Activated T-helper 1 cell treated with anti-CD3 and anti-CD28 coated beads, Interleukin-2, amount 50 U/mL, for 16 hours (primary cell): ENCODE data around the gene ALLC.

Source experiments
- DNase-seq, 2 donors: peaks; one replicate each; pipeline ENCODE4 v3.0.0-alpha.2; 2020; ENCODE audit warnings: low read depth in 1 of 2, low spot score in 1 of 2

Gene ALLC

DNA sequence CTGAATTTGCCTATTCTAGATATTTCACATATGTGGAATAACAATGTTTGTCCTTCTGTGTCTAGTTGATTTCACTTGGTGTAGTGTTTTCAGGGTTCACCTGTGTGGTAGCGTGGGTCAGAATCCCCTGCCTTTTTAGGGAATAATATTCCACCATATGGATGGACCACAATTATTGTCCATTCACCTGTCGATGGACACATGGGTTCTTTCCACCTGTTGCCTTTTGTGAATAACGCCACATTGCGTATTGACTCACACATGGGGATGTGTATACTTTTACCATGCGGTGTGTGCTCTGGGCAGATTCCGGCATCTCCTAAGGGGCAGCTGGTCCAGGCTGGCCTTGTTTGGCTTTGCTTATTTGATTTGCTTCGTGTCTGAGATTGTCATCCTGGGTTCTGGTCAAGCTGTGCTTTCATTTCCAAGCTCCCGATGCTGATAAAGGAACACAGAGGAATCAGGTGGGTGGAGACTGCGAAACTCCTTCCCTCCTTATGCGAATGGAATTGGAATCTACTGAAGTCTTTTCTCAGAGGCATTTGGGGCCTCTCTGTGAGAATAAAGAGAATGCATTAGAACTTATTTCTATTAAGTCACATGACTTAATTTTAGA is 18.9 kb upstream of the ALLC start:
- DNase-seq = no peak

DNA sequence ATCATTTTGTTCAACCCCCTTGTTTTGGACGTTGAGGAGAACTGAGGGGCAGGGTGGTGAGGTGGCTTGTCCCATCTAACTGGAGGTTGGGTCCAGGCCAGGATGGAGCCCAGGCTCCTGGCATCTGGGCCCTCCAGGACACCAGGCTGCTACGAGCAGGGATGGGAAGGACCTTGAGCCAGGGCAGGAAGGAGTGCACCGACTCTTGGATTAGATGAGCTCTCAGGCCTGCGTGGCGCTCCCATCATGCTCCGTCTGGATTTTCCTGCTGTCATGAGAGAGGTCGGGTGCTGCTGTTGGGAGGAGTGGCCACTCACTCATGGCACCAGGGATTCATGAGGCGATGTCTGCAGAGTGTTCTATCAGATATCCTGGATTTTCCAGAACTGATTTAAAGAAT is 18.3 kb upstream of the ALLC start:
- no peak for DNase-seq

DNA sequence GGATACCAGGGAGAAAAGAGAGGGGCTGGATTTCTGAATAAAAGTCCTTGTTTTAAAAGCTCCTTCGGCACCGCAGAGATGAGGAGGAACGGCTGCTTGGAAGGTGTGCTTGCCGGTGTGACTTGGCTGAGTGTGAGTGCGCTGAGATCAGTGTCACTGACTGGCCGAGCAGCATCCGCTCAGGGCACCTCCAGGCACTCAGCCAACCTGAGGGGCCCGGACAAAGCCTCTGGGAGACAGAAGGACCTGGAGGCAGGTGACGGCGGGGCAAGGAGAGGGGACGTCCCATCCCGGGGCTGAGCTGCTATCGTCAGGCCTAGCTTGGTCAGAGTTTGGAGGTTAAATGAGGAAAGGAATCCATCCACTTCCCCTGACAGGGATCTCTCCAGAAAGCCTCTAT is 16.8 kb upstream of the ALLC start:
- DNase-seq = no peak

DNA sequence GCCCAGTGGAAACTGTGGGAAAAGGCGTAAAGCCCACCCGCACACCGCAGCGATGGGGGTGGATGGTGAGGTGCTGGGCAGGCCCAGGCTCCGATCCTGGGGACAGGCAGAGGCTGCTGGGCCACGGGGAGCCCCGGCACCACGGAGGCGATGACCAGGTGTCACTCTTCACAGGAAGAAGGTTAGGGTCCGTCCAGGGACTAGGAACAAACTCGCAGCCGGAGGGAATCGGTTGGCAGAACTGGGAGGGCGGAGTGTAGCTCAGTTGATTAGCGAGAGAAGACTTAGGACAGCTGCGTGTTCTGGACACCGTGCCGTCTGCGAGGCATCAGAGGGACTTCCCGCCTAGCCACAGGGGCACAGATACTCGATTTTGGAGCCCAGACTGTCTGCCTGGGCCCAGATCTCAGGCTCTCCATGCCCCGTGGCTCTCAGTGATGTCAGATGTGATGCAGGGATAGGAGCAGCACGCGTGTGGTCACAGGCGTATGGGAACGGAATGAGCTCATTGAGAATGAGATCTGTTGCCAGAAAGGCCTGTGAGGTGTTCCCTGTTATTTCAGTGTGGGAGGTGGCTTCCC is 16.1 kb upstream of the ALLC start:
- no peak for DNase-seq

DNA sequence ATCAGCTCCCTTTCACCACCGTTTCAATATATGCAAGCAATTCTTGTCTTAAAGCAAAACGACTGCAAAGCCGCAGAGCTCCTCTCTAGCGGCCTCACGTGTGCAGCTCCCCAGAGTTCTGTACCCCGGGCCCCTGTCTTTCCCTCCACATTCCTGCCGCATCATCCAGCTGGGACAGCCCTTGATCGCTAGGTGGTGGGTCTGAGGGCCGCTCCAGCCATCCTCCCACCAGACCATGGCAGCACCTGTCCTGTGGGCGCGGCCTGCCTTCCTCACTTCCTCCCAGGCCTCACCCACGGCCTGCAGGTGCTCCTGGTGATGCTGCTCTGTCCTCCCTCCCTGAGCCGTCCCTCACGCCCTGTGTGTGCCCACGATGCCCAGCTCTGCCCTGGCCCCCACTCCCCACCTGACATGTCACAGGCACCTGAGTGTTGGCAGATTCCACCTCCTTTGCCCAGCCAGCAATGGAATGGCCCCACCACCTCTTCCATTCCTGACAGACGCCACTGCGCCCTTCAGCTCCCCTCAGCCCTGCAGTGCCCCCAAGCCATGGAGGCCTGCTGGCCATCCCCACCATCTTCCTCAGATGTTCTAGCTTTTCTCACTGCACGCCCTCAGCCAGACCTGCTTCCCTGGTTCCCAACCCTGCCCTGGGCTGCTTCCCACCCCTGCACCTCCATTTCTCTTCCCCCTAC is 15.3 kb upstream of the ALLC start:
- DNase-seq = no peak

DNA sequence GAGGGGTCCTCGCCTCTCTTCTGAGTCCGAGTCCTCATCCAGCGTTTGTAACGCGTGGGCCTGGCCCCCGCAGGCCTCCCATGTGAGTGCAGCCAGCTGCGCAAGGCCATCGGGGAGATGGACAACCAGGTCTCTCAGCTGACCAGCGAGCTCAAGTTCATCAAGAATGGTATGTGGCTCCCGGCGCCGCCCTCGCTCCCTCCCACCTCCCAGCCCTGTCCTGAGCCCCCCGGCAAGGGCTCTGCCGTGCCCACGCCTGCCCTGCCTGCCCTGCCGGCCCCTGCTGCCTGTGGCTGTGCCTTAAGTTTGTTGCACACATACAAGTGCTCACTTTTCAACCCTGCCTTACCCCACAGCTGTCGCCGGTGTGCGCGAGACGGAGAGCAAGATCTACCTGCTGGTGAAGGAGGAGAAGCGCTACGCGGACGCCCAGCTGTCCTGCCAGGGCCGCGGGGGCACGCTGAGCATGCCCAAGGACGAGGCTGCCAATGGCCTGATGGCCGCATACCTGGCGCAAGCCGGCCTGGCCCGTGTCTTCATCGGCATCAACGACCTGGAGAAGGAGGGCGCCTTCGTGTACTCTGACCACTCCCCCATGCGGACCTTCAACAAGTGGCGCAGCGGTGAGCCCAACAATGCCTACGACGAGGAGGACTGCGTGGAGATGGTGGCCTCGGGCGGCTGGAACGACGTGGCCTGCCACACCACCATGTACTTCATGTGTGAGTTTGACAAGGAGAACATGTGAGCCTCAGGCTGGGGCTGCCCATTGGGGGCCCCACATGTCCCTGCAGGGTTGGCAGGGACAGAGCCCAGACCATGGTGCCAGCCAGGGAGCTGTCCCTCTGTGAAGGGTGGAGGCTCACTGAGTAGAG is 14.4 kb upstream of the ALLC start:
- no peak for DNase-seq

DNA sequence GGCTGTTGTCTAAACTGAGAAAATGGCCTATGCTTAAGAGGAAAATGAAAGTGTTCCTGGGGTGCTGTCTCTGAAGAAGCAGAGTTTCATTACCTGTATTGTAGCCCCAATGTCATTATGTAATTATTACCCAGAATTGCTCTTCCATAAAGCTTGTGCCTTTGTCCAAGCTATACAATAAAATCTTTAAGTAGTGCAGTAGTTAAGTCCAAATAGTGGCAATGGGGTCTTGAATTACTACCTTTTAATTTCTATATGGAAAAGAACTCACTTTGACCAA is 13.8 kb upstream of the ALLC start:
- DNase-seq = no peak

DNA sequence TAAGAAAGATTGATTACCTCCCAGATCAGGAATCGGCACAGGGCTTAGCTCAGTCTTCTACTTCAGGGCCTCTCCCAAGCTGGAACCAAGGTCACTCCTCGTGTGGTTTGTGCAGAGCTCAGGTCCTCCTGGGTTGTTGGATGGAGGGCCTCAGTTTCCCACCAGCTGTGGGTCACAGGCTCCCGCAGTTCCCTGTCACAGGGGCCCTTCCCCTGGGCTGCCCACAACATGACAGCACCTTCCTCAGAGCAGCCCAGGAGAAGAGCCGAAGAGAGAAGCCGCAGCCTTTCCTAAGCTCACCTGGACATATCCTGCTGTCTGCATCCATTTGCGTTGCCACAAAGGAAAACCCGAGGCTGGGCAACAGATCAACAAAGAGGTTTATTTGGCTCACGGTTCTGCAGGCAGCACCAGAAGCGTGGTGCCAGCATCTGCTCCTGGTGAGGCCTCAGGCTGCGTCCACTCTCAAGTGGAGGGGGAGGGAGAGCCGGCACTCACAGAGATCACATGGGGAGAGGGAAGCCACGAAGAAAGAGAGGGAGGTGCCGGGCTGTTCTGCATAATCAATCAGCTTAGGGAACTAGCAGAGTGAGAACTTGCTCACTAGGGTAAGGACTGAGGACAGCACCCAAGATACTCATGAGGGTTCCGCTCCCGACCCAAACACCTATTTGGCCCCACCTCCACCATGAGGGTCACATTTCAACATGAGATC is 13.0 kb upstream of the ALLC start:
- DNase-seq = no peak

DNA sequence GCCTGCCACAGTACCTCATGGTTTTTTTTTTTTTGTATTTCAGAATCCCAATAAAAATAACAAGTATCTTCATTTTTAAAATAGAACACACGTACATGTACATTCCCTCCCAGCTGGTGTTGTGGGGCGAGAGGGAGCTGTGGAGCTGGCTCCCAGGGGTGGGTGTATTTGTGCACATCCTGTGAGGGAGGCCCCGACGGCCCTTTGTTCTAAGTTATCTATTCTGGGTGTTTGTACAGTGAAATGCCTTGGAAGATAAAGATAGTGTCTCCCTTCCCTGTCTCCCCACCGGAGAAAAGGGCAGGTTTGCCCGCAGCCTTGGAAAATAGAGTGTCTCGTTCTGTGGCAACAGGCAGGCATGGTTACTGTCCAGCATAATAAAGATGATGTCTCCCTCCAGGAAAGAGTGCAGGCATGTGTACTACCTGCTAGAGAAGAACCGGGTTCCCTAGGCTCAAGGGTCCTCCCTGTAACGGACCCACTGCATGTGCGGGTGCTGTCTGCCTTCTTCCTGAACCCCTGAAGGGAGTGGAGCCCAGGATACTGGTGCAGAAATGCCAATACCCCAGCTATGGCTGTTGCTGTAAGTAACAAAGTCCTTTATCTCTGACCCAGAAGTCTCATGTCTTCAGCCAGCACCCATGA is 12.1 kb upstream of the ALLC start:
- no peak for DNase-seq

DNA sequence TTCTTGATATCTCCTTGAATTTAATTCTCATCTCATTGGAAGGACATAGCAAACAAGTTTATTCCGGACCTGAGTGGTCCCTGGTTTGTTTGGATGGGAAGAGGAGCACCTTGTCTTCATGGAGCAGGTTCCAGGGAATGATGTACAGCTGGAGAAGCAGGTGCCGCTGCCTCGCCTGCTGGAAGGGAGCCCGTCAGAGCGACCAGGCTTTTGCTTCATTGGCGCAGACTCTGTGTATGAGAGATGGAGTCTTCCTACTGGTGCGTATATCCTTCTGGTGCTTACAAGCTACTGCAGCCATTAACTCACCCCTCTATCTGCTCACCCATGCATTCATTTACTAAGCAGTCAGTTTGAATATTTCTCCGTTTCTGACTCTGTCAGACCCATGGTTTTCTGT is 11.6 kb upstream of the ALLC start:
- no peak for DNase-seq

DNA sequence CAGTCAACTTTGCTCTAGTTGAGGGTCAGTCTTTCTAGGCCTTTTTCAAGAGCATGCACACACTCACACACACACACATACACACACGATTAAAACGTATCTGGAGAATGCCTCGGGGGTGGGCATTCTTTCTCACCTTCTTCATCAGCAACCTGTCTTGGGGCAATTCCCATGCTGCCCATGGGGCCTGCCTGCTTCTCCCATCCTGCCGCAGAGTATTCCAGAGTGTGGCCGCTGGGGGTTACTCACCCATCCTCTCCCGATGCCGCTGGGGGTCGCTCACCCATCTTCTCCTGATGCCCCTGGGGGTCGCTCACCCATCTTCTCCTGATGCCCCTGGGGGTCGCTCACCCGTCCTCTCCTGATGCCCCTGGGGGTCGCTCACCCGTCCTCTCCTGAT is 10.8 kb upstream of the ALLC start:
- DNase-seq = no peak

DNA sequence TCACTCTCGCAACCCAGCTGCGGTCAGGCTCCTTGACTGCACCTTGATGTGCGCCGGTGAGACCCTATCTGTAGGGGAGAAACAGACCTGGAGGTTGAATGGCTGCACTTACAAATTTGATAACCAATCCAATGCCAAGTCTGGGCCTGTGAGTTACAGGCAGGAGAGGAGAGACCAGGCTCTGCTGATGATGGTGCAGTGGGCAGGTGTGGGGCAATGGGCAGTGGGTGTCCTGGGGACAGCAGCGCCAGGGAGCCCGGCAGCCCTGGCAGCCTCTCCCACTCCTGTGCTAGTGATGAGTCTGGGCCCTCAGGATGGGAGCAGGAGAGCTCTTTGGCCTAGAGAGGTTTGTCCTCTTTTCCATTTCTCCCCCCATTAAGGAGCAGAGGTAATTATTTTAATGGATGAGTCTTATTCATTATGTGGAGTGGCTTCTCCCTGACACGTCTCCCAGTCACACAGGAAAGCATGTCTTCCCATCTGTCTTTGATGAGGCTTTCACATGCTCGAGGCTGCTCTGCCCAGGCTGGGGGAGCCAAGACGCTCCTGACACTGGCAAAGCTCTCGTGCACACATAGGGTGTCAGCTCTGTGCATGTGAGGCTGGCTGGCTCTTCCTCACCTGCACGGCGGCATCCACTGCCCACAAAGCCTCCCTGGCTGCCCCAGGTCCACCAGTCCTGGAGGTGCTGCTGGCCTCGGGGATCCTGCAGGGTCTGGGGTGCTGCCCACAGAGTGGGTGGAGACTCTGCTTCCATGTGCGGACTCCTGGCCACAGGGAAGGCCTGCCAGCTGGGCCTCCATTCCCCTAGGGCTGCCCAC is 10.0 kb upstream of the ALLC start:
- no peak for DNase-seq

DNA sequence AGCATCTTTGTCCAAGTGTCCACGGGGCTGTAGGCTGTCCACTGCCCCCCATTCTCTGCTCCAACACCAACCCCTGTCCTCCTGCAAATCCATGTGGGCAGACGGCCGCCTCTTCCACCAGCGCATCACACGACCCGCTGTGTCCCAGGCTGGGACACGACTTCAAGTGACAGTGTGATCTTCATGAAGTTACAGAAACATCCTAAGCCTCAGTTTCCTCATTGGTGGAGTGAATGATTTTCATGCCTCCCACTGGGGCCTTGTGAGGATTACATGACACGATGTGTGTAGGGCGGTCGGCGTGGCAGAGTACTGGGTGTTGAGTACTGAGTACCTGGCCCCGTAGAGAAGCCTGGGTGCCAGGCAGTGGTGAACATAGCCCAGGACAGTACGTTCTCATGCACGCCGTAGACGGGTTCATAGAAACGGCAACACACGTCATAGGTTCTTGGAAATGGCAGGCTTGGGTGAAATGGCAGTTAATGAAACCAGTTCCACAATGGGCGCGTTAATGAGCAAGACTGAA is 9.3 kb upstream of the ALLC start:
- DNase-seq = no peak

DNA sequence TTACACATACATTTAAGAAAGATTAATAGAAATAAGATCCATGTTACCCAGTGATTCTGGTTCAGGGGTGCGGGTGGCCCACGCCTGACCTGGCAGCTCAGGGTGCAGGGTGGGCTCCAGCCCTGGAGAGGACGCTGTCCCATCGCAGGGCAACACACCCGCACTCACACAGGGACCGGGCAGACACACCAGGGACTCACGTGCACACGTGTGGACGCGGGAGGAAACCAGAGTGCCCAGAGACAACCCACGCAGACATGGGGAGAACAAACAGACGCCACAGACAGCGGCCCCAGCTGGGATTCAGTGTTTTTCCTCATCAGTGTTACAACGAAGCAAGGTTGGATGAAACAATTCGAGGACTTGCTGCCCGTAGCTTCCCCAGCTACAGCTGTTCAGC is 8.4 kb upstream of the ALLC start:
- no peak for DNase-seq

DNA sequence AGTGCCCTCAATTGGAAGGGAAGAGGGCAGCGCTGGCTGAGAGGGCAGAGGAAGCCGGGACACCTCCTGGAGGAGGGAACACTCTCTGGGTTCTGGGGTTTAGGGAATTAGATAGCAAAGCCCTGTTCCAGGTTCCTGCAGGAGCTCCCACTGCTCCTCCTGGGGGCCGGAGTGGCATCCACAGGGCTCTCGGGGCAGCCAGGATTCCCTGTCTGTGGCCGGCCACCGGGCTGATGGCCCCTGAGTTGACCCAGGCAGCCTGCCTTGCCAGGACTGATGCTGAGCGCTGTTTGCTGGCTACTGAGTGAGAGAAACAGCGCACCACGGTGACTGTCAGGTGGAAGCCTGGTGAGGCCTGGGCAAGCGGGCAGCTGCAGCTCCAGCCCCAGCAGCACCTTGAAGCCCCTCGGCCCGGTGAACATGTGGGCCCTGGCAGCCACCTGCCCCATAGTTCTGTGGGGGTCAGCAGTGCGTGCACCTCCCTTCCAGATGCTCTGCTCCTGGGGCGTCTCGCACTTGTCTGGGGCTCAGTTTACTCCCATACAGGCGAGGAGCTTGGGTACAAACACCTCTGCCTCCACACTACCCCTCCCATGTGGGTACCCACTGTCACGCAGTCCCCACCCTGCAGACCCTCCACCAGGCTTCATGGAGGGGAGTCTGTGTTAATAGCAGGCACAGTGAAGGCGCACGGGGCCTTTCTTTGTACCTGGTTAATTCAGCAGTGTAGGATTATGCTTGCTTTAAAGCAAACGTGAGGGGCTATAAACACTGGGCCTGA is 7.7 kb upstream of the ALLC start:
- DNase-seq = no peak

DNA sequence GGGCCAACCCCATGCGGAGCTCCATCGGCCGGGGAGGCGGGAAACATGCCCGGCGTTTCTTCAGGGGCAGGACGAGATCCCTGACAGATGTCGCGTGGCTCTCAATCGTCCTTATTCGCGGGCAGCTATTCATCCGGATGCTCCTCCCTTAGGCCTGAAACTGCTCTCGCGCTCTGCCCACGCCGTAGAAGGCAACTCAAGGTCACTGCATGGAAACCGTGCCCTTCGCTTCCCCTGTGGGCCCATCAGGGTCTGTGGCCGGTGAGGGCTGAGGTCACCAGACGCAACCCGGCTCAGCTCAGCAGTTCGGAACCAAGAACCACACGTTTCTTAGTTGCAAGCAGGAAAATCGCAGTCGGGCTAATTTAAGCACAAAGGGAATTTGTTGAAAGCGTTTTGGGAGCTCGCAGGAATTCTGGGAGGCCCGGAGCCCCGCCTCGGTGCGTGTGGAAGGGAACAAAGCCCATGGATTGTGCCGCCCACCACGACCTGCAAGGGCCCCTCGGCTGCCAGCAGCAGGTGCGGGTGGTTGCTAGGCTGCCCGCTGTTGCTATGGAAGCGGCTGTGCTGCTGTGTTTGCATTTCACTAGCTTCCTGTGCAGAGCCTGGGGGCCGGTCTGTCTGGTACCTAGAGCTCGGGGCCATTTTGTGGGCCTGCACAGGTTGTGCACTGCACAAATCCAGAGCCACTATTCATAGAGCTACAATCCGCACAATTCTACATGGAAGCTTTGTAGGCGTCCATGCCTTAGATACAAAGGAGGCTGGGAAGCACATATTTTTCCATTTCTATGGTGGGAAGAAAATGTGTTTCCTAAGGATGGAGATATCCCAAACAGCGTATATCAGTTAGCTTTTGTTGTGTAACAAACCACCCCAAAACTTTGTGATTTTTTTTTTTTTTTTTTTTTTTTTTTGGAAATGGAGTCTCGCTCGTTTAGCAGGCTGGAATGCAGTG is 6.0 kb upstream of the ALLC start:
- DNase-seq = peak; percentile 22 to 28

DNA sequence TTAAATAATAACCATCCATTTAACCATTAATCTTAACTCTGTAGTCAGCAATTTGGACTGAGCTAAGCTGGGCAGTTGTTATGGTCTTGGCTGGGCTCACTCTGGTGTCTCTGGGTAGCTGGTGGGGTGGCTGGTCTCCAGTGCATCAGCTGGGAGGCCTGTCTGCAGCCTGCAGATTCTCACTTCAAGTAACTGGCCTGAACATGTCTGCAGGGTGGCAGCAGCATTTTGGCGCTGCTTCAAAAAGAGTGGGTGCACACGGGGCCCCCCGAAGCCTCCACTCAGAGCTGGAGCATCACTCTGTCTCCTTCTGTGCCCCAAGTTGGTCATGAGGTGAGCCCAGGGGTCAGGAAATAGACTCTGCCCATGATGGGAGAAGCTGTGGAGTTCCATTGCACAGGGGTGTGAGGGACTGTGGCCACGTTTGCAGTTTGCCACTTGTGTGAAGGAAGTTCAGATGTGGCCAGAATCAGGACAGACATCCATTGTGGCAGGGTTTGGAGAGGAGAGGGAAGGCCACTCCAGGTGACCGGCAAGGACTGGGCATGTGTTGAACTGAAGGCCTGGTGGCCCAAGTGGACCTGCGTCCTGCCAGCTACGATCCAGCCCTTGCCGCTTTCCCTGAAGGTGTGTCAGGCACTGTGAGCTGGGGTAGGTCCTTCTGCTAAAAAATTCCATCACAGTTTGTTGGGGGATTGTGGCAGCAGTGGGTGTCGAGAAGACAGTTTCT is 4.9 kb upstream of the ALLC start:
- no peak for DNase-seq
